ENCODE results near the gene CPEB3.

The CPEB3 gene

GRCh38 chr10:92001995-92002394 lies 288.9 kb downstream of the CPEB3 start:
- Mint-ChIP-seq H3K9me3 (peaks cover 20% of the 10 kb centered on the region), H3K4me3 (no peak overlapping the region), H3K4me1 (no peaks in the 10 kb centered on the region), H3K27ac (no peak overlapping the region), H3K27me3 (ENCODE audit: low read depth) (no peaks in the 10 kb centered on the region), H3K36me3 (ENCODE audit: low read depth) (peaks cover 89% of the 10 kb centered on the region)
- TF ChIP-seq, protein P1, sequence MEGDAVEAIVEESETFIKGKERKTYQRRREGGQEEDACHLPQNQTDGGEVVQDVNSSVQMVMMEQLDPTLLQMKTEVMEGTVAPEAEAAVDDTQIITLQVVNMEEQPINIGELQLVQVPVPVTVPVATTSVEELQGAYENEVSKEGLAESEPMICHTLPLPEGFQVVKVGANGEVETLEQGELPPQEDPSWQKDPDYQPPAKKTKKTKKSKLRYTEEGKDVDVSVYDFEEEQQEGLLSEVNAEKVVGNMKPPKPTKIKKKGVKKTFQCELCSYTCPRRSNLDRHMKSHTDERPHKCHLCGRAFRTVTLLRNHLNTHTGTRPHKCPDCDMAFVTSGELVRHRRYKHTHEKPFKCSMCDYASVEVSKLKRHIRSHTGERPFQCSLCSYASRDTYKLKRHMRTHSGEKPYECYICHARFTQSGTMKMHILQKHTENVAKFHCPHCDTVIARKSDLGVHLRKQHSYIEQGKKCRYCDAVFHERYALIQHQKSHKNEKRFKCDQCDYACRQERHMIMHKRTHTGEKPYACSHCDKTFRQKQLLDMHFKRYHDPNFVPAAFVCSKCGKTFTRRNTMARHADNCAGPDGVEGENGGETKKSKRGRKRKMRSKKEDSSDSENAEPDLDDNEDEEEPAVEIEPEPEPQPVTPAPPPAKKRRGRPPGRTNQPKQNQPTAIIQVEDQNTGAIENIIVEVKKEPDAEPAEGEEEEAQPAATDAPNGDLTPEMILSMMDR (IDR thresholded peaks at IDR 0.05; ENCODE audit: unreplicated experiment in 3 of 3) = no peak

GRCh38 chr10:92001581-92001980 lies 289.3 kb downstream of the CPEB3 start:
- Mint-ChIP-seq H3K9me3 (peaks cover 20% of the 10 kb centered on the region), H3K36me3 (ENCODE audit: low read depth) (peaks cover 90% of the 10 kb centered on the region), H3K4me1 (no peaks in the 10 kb centered on the region), H3K27me3 (ENCODE audit: low read depth) (no peaks in the 10 kb centered on the region), H3K27ac (no peak overlapping the region), H3K4me3 (no peak overlapping the region)
- TF ChIP-seq, protein P1 (IDR thresholded peaks at IDR 0.05; ENCODE audit: unreplicated experiment in 3 of 3) = no peak
